Stimulated activated CD4-positive, alpha-beta T cell treated with anti-CD3 and anti-CD28 coated beads, Interleukin-1b, Interleukin-23, amount 100 ng/mL, for 24 hours (primary cell): ENCODE data around the gene ZRANB2.

Experiments used
- DNase-seq, 4 experiments: peaks; one replicate each; pipeline ENCODE4 v3.0.0-alpha.2; 2020; ENCODE audit warnings: low read depth in 4 of 4, low spot score in 1 of 4

ZRANB2 gene

DNA sequence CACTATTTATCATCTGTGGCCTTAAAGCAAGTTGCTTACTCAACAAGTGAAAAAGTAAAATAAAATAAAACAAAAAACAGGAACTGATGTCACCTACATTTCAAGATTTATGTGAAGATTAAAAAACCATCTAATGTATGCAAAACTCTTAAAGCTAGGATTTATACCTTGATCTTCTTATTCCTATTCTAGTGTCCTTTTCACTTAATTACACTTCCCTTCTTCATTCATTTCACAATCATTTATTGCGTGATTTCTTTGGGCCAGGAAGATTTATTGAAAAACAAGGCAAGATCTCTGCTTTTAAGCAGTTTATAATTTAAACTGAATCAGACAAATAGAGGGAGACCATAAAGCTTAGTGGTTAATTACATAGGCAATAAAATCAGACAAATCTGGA is 51.9 kb downstream of the ZRANB2 start:
- no peak for DNase-seq

DNA sequence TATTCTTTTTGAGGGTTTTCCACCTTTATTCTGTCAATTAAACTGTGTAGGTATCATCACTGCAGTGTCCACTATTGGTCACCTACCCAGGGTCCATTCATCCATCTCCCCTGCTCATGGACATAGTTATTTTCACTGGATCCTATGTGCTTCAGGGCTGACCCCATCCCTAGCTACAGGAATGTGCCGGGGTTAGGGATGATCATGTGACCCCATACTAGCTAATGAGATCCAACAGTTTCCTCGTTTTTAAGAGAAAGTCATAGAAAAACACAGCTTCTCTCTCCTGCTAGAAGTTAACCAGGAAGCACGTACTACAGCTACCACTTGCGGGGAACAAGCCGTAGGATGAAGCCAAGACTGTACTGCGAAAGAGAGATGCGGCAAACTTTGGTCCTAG is 52.8 kb downstream of the ZRANB2 start:
- DNase-seq: no peak

DNA sequence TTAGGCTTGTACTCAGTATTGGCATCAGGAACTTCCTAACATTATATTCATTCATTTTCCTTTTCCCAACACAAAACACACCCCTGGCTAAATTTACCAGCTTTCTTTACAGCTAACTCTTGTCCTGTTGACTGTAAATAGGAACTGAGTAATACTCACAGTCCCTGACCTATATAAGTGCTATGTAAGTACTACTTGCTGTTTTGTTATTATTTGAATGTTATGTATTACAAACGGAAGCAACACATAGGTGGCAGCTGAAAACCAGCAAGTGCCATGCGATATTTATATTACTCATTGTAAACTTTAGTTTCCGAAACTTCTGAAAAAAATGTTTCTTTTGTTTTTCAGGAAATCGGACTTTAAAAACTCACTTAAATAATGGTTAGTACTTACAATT is 54.7 kb downstream of the ZRANB2 start:
- no peak for DNase-seq

DNA sequence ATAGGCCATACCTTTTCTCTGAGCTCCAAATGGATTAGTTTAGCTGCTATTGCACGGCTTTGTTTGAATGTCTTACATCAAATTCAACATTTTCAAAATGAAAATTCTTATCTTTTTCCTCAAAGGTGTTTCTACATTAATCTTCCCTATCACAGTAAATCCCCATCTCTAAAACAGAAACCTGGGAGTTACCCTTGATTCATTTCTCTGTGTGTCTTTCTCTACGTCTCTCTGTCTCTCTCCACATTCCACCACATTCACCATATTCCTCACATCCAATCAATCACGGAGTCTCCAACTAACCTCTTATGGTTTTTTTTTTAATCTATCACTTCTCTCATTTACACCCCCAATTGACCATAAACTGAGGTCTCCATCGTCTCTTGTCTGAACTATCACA is 57.3 kb downstream of the ZRANB2 start:
- DNase-seq: no peak

DNA sequence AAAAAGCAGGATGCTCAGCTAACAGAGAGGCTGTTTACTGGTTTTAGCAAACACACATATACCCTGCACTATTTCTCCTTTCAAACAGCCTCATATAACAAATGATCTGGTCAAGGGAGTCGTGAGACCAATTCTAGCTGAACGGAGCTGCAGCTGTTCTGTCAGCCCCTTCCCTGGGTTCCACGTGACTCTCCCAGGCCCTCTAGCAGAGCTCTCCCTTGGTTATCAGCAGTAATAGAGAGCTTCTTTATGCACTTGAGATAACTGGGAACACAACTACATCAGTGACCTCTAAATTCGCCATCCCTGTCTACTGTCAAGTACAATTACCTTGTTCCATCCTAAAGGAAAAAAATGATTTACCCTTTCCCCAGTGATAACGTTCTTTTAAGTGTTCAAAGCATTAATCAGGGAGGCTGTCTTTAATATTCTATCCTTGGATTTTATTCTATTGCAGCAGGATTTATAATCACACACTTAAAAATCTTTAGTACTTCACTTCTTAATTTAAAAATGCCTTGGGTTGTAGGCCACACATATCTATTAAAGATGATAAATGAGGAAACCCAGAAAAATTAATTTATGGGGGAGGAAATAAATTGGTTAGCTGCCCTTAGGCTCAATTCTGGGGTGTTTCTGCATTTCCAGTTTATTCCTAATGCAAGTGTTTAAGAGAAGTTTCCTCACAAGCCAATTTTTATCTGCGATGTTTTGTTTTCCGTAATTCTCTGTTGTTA is 61.4 kb downstream of the ZRANB2 start:
- DNase-seq: no peak

DNA sequence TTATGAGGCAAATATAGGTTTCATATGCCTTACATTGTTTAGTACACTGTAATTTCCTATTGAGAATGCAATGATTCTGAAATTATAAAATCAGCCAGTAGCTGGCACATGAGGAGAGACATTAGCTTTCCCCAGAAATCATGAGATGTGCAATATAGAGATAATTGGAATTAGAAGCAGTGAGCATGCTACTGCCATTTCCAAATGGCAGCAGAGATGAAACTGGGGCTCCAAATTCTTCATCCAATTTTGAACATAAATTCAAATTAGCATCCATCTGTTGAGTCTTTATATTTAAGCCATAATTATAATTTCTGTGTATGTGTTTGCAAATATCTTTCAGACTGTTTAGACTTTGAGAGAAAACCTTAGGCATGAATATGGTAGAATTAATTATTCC is 62.0 kb downstream of the ZRANB2 start:
- no peak for DNase-seq

DNA sequence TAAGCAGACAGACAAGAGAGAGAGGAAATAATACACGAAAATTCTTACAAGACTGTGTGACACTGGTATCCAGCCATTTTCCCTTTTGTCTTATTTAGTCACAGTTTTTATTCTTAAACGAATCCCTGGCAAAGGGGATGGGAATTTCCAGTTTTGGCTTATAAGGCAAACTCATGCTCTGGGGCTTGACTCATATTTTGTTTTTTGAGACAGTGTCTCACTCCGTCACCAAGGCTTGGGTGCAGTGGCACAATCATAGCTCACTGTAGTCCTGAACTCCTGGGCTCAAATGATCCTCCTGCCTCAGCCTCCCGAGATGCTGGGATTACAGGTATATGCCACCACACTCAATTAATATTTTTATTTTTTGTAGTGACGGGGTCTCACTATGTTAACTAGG is 65.1 kb downstream of the ZRANB2 start:
- no peak for DNase-seq

DNA sequence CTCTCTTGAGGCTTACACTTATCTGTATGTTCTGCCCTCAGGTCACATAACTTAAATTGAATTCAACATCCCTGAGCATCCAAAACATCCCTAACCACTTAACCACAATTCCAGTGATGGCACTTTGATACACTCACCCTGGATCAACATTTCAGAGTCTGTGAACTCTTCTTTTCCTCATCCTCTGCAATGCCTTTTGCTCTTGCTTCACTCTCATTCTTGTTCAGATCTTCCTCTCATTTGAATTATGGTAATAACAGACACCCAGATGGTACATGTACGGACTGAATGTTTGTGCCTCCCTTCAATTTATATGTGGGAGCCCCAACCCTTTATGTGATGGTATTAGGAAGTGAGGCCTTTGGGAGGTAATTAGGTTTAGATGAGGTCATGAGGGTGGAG is 66.7 kb downstream of the ZRANB2 start:
- no peak for DNase-seq
